Stimulated activated CD4-positive, alpha-beta T cell treated with anti-CD3 and anti-CD28 coated beads, Interleukin-1b, Interleukin-23, amount 100 ng/mL, for 4 hours (primary cell): ENCODE measurements around the gene LLGL2.
"Not testable (repeated sequence)": the region's sequence is repeated elsewhere in the genome, so short reads cannot be mapped to it uniquely, and the experiment has no call there.

ENCODE experiments used
- DNase-seq, 2 donors: peaks; one replicate each; pipeline ENCODE4 v3.0.0-alpha.2; 2020; ENCODE audit warnings: low read depth in 2 of 2

The LLGL2 gene, protein sequence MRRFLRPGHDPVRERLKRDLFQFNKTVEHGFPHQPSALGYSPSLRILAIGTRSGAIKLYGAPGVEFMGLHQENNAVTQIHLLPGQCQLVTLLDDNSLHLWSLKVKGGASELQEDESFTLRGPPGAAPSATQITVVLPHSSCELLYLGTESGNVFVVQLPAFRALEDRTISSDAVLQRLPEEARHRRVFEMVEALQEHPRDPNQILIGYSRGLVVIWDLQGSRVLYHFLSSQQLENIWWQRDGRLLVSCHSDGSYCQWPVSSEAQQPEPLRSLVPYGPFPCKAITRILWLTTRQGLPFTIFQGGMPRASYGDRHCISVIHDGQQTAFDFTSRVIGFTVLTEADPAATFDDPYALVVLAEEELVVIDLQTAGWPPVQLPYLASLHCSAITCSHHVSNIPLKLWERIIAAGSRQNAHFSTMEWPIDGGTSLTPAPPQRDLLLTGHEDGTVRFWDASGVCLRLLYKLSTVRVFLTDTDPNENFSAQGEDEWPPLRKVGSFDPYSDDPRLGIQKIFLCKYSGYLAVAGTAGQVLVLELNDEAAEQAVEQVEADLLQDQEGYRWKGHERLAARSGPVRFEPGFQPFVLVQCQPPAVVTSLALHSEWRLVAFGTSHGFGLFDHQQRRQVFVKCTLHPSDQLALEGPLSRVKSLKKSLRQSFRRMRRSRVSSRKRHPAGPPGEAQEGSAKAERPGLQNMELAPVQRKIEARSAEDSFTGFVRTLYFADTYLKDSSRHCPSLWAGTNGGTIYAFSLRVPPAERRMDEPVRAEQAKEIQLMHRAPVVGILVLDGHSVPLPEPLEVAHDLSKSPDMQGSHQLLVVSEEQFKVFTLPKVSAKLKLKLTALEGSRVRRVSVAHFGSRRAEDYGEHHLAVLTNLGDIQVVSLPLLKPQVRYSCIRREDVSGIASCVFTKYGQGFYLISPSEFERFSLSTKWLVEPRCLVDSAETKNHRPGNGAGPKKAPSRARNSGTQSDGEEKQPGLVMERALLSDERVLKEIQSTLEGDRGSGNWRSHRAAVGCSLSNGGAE

DNA sequence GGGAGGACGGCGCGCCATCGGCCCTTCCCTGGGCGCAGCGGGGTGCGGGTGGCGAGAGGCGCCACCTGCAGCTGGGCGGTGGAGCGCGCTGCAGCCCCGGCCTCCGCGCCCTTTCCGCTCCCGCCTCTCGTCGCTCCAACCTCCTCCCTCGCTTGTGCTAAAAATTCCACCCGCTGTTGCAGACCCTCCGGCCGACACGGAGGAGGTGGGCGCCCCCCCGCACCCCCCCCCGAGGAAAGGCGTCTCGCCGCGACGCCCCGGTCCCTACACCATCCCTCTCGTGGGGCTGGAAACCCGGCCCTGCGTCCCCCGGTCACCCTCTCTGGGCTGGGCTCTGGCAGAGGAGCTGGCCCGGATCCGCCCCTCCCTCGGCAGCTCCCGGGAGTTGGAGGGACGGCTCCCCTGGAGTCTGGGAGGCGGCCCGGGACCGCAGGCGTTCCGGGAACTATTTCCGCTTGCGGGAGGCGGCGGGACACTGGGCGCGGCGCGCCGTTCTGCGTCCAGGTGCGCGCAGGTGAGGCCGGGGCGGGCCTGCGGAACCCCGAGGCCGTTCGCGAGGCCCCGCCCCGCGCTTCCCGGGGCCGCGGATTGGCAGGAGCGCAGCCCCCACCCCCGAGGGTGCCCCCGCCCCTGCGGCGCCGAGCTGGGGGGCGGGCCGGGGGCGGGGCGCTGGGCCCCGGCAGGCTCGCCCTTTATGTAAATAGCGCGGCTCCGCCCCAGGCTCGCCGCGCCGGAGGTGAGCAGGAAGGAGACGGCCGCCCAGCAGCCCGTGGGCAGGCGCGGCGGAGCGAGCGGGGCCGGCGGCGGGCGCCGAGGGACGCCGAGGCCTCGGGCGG lies at the start of gene LLGL2:
LLGL2 (plus strand) TSS at position 728 of the 836 bp plus-strand sequence. CDS start 17,730 bp downstream, outside the sequence.
- DNase-seq: peak; percentile 73 to 81

GRCh38 chr17:75475851-75476250 lies 49.6 kb upstream of the LLGL2 start:
- DNase-seq: no peak

DNA sequence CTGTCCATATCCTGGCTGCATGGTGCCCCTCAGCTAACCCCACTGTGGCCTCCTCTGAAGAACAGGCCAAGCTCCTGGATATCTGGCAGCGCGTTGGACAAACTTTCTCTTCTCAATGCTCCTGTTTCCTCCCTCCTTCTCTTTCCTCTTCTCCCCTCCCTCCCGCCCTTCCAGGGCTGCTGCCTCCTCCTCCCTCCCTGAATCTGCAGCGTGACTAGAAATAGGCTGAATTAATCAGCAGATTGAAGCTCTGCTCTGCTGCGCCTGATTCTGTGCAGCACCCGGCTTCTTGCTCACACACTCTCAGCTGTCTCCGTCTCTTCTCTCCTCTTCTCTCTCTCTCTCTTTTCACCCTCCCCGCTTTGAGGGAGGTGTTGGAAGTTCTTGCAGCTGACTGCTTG lies 49.2 kb upstream of the LLGL2 start:
- DNase-seq: no peak

DNA sequence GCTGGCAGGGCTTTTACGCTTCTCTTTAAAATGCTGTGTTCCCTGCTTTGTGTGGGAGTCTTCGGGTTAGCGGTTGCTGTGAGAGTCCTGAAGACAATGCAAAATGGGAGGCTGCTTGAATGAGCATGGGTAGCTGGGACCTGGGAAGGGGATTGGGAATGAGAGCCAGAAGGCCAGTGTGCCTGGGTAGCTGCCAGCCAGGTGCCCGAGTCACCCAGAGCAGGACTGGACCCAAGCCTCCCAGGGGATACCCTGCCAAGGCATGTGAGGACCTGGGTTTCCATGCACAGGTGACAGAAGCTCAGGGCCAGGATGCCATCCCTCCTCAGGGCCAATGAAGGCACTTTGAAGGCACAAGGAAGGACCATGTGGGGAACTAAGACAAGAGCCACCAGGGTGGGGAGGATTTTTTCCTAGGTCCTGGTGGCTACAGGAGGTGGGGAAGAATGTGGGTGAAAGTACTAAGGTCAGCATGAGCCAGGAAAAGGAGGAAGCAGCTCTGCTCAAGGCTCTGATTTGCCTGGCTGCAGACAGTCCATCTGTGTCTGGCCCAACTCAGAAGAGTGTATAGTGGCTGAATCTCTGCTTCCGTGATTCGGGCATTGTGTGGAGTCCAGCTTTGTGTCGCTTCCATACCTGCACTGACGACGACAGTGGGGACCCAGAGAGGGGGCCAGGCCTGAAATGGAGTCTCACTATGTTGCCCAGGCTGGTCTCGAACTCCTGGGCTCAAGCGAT lies 48.6 kb upstream of the LLGL2 start:
- DNase-seq: no peak

- DNase-seq: not testable (repeated sequence)
Measured at GRCh38 chr17:75477490-75477862, 48.0 kb upstream of the LLGL2 start.

DNA sequence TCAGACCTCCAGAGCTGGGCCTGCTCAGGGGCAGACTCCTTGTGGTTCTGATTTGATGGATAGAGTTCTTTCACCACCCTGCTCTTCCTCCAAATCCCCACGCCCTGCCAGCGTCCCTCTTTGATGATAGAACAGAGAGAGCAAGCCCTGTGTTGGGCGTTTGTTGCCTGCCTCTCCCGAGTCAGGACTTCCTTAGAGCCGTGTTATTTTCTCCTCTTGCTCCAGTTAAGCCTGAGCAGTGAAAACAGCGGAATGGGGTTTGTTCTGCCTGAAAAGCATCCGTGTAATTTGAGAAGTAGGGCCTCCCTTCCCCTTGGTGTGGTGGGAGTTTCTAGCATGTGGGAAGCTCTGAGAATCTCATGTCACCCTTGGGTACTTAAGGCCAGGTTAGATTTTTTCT lies 47.0 kb upstream of the LLGL2 start:
- DNase-seq: no peak

- no peak for DNase-seq
Measured at GRCh38 chr17:75480281-75480680, 45.2 kb upstream of the LLGL2 start.

- no peak for DNase-seq
Measured at GRCh38 chr17:75481194-75482068, 44.1 kb upstream of the LLGL2 start.

DNA sequence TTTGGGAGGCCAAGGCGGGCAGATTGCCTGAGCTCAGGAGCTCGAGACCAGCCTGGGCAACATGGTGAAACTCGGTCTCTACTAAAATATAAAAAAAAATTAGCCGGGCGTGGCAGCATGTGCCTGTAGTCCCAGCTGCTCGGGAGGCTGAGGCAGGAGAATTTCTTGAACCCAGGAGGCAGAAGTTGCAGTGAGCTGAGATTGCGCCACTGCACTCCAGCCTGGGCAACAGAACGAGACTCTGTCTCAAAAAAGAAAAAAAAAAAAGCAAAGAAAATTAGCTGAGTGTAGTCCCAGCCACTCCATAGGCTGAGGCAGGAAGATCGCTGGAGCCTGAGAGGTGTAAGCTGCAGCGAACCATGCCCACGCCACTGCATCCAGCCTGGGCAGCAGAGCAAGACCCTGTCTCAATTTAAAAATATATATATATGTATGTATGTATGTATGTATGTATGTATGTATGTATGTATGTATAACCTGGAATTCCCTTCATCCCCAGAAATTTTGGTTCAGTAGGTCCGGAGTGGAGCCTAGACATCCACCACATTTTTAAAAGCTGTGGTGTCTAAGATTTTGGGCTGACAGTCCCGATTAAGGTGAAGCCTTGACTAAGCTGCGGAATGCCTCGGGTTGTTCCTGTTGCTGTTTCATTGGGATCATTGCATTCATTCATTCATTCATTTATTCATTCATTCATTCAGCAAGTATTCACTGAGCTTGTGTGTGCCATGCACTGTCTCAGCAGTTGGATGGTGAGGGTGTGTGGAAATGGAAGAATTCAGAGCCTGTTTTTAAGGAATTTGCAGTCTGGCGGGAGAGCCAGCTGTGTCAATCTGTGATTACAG lies 43.2 kb upstream of the LLGL2 start:
- DNase-seq: no peak

- DNase-seq: no peak
Measured at GRCh38 chr17:75485688-75486087, 39.8 kb upstream of the LLGL2 start.

GRCh38 chr17:75486151-75486550 lies 39.3 kb upstream of the LLGL2 start:
- DNase-seq: no peak

- DNase-seq: no peak
Measured at GRCh38 chr17:75486951-75487350, 38.5 kb upstream of the LLGL2 start.

- peak; percentile 7 to 11 for DNase-seq
Measured at GRCh38 chr17:75487351-75488070, 38.0 kb upstream of the LLGL2 start.

DNA sequence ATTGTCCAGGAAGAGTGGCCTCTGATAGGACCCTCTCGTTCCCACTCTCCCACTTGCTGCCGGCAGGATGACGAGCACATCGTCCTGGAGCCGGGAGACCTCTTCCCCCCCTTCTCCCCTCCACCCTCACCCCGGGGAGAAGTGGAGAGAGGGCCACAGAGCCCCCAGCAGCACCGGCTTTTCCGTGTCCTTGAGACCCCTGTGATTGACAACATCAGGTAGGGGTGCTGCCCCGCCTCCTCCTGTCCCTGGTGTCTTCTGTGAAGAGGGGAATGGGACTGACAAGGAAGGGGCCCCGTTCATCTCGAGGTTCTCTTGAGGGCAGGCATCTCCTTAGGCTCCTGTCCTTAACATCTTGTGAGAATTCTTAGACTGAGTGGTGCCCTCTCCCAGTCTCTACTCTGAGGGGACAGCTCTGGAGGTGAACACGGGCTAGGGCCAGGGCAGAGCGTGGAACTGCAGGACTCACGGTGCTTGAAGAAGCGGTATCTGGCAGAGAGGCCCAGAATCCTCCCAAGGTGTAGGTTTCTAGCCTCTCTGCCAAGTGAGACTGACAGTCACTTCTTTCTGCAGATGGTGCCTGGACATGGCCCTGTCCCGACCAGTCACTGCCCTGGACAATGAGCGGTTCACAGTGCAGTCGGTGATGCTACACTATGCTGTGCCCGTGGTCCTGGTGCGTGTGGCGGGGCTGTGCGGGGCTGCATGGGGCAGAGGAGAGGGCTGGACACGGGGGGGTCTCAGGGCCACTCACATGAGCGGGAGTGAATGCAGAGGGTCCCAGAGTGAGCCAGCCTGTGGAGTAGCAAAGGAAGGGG lies 36.6 kb upstream of the LLGL2 start:
- DNase-seq: no peak

DNA sequence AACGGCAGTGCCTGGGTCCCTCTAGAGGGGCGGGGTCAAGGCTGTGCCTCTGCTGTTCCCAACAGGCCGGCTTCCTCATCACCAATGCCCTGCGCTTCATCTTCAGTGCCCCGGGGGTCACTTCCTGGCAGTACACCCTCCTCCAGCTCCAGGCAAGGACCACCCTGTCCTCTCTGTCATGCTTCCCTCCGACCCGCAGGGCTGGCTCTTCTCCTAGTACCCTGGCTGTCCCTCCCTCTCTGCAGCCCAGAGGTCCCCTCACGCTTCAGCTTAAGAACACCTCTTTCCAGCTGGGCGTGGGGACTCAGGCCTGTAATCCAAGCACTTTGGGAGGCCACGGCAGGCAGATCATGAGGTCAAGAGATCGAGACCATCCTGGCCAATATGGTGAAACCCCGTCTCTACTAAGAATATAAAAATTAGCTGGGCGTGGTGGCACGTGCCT lies 36.0 kb upstream of the LLGL2 start:
- DNase-seq: no peak

- DNase-seq: no peak
Measured at GRCh38 chr17:75490173-75490743, 35.2 kb upstream of the LLGL2 start.
